Ovary (tissue), 3 donors: ENCODE results near the gene RNF215.

Experiments
- EP300 ChIP-seq: sonication (generic); formaldehyde crosslinking; IDR thresholded peaks from one replicate; pipeline ENCODE4 v1.6.1; 2017; ENCODE audit warnings: antibody characterized with exemption
- POLR2A ChIP-seq: fragments of 450-650 bp; IDR thresholded peaks from one replicate; pipeline ENCODE4 v1.6.1; 2017; ENCODE audit warnings: antibody characterized with exemption, mild to moderate bottlenecking, moderate library complexity
- TF ChIP-seq, protein P1 (sequence below), 3 donors: fragments of 450-650 bp in 2 of 3; fragments of 200-600 bp in 1 of 3; IDR thresholded peaks; one replicate each; pipeline versions ENCODE4 v1.5.1 to v1.8.0; 2016 to 2022; ENCODE audit warnings: antibody characterized with exemption in 3 of 3, mild to moderate bottlenecking in 1 of 3
- donor health status: DM: no; HTN: no; CAD: no.

DNA sequence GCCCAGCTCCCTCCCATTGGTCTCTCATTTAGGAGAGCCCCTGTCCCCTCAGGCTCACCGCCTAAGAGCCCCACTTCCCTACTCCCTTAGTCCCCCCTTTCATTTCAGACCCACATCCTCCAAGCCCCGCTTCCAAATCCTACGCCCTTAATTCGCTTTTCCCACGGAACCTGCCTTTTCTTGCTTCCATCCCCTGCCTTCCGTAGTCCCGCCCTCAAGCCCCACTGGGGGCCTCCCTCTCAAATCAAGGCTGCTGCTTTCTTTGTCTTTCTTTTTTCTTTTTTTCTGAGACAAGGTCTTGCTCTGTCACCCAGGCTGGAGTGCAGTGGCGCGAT is 30.0 kb downstream of the RNF215 start:
- TF ChIP-seq POLR2A (no peak), EP300 (no peak)
- TF ChIP-seq, protein P1, sequence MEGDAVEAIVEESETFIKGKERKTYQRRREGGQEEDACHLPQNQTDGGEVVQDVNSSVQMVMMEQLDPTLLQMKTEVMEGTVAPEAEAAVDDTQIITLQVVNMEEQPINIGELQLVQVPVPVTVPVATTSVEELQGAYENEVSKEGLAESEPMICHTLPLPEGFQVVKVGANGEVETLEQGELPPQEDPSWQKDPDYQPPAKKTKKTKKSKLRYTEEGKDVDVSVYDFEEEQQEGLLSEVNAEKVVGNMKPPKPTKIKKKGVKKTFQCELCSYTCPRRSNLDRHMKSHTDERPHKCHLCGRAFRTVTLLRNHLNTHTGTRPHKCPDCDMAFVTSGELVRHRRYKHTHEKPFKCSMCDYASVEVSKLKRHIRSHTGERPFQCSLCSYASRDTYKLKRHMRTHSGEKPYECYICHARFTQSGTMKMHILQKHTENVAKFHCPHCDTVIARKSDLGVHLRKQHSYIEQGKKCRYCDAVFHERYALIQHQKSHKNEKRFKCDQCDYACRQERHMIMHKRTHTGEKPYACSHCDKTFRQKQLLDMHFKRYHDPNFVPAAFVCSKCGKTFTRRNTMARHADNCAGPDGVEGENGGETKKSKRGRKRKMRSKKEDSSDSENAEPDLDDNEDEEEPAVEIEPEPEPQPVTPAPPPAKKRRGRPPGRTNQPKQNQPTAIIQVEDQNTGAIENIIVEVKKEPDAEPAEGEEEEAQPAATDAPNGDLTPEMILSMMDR (IDR thresholded peaks at IDR 0.05): no peak
